RKO (cell line): Measurements from ENCODE around the gene TMEM204.

Experiments
- DNase-seq: peaks from one replicate; pipeline ENCODE4 v3.0.0-alpha.2; 2016; ENCODE audit warnings: low spot score

Gene TMEM204

DNA sequence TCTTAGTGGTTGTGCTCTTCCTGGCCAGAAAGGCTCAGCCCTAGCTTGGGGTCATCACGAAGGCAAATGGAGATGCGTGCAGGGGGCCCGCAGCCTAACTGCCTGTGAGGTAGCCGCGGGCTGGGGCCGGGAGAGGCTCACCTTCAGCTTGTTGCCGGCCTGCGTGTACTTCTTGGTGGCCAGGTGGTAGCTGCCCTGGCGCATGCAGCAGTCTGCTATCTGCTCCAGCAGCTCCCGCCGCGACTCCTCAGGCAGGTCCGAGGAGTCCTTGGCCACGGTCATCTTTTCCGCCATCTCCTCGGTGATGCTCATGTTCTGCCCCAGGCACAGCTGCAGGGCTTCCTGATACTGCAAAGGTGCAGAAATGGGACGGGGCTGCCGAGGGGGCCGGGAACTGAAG is 13.0 kb upstream of the TMEM204 start:
- DNase-seq, result no peak

GRCh38 chr16:1523581-1524245 is 9.8 kb upstream of the TMEM204 start:
- no peak for DNase-seq

- no peak for DNase-seq
These were observed 9.1 kb upstream of the TMEM204 start for GRCh38 chr16:1524366-1524765.

DNA sequence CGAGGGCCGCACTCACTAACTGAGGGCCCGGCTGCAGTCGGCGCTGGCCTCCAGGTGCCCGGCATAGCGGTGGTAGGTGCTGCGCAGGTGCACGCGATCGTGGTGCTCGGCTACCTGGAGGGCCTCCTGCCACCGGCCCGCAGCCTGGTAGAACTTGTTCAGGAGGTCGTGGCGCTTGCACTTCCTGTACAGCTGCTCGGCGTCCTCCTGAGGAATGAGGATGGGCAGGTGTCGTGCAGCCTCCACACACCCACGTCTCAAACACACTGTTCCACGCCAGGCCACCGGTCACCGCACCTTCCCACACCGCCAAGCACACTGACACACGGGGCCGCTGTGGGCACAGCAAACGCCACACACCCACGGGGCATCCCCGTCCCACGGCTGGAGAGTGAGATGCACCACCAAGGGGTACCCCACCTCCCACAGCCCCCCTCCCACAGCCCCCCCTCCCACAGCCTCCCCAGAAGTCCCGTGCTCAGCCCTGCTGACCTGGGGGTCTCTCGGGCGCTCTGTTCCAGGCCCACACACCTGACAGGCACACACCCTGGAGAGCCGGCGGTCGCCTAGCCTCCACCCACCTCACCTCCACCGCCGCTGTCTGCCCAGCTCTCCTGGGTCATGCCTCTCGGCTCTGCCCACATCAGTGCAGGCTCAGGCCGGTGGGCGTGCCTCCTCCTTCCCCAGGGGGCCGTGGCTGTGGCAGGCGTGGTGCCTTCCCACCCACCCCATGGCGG is 7.4 kb upstream of the TMEM204 start:
- no peak for DNase-seq

GRCh38 chr16:1526608-1527555 is 6.6 kb upstream of the TMEM204 start:
- no peak for DNase-seq

DNA sequence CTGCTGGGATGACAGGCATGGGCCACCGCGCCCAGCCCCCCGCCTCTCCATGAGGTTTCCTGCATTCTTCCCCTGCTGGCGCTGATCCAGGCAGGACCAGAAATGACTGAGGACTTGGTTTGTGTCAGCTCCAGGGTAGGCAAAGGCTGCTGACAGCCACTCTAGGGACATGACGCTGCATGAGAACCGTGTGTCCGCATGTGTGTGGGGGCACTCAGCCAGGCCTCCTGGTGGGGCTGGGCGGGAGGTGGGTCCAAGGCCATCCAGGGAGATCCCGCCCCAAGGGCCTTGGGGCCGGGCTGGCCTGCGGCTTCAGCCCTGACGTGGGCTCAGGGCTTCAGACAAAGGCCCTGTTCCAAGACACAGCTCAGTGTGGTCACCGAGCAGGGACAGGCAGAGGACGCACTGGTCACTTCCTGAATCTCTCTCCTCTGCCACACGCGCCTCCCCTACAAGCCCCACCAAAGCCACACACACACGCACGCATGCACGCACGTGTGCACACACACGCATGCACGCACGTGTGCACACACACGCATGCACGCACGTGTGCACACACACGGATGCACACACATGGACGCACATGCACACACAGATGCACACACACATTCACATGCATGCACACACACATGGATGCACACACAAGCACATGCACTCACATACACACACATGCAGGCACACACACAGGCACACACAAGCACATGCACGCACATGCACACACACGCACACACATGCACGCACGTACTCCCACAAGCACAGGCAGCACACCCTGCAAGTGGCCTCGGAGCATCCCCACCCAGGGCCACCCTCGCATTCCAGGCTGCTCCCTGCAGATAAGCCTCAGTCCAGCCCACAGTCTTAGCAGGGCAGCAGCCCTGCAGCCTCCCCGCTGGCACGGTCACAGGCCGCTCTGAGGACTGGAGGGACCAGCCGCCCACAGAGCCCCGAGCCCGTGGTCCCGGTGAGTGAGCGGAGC is 5.3 kb upstream of the TMEM204 start:
- no peak for DNase-seq

GRCh38 chr16:1528921-1529537 is 4.4 kb upstream of the TMEM204 start:
- DNase-seq, result no peak

DNA sequence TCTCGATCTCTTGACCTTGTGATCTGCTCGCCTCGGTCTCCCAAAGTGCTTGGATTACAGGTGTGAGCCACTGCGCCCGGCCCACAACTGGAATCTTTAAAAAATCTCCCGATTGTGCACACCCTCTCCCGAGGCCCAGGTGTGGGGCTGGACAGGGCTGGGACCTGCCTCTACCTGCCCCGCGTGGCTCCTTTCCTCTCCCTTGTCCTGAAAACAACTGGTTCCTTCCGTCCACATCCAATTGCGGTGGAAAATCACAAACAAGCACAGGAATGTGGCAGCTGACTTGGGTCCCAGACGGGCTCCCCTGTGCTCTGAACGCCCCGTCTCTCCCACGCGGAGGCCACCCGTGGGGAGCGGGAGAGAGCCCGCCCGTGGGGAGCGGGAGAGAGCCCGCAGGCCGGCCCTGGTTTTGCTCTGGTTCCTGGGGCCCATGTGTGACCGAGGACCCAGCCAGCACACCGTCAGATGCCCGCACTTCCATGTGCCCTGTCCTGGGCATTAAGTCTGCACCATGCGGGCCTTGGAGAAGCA is 3.0 kb upstream of the TMEM204 start:
- no peak for DNase-seq

DNA sequence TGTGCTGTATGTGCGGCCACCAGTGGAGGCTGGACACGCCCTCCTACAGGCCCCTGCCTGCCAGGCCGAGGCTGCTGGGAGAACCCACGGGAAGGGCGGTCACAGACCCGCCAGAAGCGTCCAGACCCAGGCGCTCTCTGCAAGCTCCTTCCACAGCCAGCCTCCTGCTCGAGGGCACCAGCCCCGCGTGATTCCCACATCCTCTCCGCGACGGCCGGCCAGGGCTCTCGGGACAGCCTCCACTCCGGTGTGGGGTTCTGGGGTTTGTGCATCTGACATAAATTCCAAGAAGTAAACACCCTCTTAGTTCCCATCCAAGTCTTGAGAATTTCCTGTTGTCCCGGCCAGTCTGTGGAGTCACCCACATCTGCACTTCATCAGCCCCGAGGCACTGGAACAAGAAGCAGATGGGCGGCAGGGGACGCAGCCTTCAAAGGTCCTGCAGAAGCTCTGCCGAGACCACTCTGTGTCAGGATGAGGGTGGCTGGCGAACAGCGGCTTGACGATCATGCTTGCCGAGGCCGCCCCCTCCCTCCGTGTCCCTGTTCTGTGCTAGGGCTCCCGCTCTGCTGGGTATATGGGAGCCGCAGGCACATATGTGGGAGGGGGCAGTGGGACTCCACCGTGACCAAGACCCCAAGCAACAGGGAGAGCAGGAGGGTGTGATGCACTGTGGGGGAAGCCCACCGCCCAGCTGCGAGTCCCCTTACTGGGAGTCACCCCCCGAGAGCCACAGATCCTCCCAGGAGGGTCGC is 2.4 kb upstream of the TMEM204 start:
- no peak for DNase-seq

- DNase-seq, result no peak
These were observed 1.9 kb upstream of the TMEM204 start for GRCh38 chr16:1531638-1531910.

- DNase-seq, result no peak
These were observed 1.2 kb upstream of the TMEM204 start for GRCh38 chr16:1532081-1532760.

DNA sequence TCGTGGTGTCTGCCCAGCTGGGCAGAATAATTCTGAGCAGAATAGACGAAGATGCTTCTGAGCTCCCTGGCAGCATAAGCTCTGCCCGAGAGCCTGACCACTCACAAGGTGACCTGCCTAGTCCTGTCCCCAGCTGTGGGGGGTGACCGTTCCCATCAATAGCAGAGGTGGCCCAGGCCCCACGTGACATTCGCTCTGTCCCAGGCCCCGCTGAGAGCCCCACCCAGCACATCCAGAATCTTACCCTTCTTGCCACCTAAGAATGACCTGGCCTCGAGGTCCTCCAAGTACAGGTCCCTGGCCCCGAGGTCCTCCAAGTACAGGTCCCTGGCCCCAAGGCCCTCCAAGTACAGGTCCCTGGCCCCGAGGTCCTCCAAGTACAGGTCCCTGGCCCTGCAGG is 695 bp upstream of the TMEM204 start:
- DNase-seq, result no peak

GRCh38 chr16:1534021-1535020 is 855 bp downstream of the TMEM204 start:
- DNase-seq, result no peak

DNA sequence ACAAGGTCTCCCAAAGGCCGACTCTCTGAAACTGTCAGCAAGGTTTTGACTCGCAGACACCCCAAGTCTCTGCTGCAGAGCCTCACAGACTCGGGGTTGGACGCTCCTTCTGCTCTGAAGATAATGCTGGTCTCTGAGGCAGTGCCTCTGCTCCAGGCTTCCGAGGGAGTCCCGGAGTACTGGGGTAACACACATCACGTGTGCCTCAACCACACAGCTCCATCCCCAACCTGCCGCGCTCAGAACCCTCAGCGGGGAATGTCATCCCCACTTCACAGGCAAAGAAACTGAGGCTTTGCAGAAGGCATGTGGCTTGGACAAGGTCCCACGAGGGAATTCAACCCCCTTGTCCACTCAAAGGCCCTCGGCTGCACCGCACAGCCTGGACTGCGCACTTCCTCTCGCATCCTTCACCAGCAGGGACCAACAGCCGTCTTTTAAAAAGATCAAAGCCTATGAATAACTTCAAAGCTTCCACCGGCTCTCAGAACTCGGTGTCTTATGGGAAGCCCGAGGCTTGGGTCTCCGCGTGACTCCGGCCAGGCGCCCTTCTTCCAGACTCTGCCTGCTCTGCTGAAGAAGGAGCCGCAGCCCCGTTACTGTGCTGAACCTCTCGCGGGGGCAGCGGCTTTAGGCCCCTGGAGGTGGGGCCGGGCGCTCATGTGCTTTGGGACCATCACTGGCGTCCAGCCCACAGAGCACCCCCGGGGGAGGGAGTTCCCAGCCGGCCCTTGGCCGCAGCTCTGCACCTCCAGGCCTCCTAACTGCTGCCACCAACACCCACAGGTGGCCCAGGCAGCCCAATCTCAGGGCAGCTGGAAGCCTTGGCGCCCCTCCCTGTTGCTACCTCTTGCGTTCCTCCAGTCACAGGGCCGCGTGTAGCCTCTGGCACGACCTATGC is 2.2 kb downstream of the TMEM204 start:
- DNase-seq, result no peak

GRCh38 chr16:1536601-1537000 is 3.1 kb downstream of the TMEM204 start:
- DNase-seq, result no peak

GRCh38 chr16:1537138-1537577 is 3.7 kb downstream of the TMEM204 start:
- DNase-seq, result no peak

GRCh38 chr16:1537763-1538289 is 4.4 kb downstream of the TMEM204 start:
- no peak for DNase-seq
